Right forelimb (tissue), 1 donor: ENCODE data around the gene TMEM9.

Experiments
- DNase-seq: peaks from one replicate; pipeline ENCODE4 v3.0.0-alpha.2; 2018

The TMEM9 gene

DNA sequence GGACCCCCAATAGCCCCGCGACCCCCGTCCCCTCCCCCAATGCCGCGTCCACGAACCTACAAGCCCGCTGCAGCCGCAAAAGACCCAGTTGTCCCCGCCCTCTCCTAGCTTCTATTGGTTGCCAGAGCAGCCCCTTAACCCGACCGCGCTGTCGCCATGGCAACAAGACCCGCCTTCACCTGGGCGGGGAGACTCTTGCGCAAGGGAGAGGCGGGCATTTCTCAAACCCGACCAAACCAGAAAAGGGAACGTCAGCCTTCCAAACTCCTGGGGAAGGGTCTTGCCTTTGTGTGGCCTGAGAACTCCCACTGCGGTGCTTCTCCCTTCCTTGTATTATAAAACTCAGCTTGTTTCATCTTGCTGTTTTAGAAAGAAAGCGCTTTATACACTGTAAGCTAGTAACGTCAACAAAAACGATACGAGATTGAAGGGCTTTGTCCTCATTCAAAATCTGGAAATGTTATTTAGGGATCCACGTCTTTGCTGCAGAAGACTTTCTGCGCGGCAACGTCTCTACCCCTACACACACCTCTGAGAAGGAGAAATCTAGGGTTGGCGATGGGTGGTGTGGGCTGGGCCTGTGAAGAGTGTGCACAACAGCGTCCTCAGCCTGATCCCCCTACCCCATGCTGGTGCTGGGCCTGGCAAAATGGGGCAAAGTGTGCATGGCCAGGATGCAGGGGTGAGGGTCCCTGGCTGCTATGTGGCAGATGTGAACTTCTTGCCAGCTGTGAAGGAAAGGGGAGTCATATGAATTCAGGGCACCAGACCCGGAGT lies at the start of gene TMEM9:
TSS of gene TMEM9 (minus strand) at position 86 of the 777 bp plus-strand sequence. CDS start 551 bp downstream, outside the sequence.
- peak; percentile 99 for DNase-seq

DNA sequence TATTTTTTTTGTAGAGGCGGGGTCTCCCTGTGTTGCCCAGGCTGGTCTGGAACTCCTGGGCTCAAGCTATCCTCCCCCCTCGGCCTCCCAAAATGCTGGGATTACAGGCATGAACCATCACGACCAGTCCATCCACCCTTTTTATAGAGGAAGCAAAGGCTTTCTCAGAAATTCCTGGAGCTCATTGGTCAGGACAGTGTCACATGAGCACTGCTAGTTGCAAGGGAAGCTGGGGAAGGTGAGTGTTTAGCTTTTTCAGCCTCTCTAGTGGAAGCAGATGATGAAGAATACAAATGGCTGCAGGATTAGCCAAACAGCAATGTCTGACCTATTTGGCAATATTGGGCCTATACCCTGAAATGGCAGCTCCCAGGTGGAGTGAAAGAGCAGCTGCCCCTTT lies 44.3 kb upstream of the TMEM9 start:
- no peak for DNase-seq

DNA sequence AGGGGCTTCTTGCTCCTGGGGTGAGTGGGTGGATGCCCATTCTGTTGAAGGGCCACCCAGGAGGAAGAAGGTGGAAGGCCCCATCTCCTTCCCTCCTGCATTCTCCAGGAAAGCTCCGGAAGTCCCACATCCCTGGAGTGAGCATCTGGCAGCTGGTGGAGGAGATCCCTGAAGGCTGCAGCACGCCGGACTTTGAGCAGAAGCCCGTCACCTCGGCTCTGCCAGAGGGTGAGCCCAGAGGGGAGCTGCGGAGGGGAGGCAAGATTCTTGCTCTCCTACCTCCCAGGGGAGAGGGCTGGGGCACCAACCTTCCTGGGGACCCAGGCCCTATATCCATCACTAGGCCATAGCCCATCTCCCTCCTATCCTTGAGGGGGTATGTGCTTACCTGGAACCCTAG lies 39.8 kb upstream of the TMEM9 start:
- DNase-seq = no peak

DNA sequence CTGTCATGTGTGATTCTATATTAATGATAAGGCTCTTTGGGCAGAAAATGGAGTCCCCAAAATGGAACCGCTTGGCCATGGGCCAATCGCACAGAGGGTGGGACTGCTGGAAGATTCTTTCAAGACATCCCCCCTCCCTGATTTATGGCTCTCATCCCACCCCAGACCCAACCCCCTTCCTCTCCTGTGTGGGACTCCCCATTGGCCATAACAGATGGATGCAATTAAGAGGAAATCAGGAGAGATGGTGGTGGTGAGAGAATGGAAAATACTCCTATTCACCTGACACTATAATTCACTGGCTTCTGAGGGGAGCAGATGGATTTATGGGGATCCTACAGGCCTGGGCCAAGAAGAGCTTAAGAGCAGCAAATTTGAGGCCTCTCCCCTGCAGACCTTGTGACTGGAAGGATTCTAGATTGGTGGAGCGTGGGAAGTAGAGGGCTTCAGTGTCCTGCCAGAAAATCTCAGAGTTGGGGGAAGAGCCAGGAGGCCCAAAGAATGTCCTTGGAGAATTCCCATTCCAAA lies 38.1 kb upstream of the TMEM9 start:
- no peak for DNase-seq

DNA sequence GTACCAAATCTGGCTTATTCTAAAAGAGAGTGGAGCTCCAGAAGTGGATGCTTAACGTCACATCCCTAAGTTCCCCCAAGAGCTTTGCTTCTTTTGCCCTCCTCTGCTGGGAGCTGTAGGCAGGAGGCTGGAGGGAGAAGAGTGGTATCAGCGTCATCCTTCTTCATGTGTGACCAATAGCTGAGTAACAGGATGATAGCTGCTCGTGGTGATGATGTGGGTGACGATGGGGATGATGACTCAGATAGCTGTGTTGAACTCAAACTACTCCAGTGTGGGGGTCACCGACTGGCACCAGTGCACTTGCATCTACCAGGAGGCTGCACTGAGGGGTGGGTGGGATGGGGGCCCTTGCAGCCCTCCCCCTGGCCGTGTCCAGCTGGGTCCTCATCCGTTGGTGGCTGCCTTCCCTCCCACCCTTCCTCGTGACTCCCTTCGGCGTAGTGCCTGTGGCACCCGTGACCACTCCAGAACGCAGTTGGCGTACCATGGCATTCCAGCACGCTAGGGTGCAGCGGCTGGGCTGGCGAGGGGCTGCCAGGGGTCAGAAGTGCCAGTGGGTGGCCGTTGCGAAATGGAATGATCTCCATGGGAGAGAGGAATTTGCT lies 37.5 kb upstream of the TMEM9 start:
- DNase-seq = no peak

DNA sequence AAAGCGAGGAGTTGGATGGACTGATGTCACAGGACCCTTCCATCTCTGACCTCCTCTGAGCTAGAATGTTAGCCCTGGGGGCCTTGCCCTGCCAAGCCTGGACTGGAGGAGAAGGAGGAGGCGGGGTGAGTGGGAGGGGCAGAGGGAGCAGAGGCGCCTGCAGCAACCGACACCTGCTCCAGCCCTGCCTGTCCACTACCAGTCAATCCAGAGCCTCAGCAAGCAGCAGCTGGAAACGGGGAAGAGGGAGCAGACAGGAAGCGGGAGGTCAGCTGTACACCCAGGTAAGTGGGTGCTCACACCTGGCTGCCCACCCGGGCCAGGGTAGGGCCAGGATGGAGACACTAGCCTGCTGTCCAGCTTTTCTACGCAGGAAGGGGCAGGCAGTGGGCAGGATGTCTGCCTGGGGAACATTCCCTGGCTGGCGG lies 36.4 kb upstream of the TMEM9 start, which contains the start of gene IGFN1:
TSS of gene IGFN1 (plus strand) at position 201 of the 428 bp plus-strand sequence. CDS start 2,470 bp downstream, outside the sequence.
- no peak for DNase-seq

DNA sequence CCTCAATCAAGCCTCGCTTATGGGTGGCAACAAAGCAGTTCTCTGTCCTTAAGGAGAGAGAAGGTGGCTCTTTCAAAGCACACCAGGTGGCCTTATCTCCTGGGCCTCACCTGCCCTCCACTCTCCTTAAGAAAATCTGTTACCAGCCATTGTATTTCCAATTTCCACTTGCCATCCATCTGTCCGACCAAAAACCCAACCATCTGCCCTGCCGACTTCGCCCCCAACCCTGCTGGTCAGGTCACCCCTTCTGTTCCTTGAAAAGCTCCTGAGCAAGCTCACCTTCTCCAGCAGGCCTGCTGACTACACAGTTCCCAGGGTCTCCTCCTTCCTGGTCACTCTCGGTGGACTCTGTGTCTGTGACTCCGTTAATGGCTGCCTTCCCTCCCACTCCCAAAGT lies 35.7 kb upstream of the TMEM9 start:
- DNase-seq = no peak

DNA sequence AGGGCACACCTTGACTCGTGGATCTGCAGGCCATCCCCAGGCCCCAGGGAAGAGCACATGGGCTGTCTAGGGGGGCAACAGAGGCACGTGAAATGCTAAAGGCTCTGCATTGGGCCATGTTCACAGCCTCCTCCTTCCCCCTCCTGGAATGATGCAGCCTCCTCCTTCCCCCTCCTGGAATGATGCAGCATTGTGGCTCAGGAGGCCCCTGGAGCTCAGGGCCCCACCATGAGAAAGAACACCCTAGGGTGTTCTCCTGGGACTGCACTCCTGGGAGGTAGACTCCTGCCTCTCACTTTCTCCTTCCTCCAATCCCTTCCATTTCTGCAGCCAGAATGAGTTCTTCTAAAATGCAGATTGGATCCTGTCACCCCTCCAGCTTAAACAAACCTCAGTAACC lies 34.8 kb upstream of the TMEM9 start:
- no peak for DNase-seq

DNA sequence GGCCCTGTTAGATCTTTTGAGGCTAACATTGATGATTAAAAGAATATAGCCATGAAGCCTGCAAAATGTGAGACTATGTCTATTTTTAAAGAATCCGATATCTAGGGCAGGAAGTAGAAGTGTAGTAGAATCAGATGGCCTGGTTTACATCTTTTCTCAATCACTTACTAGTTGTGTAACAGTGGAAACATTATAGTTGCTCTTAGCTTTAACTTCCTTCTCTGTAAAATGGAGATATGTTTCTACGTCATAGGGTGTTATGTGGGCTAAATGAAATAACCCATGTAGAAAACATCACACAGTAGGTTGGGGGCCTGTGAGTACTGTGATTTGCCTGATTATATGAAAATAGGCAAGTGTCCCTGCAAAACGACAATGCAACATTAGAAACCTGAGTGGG lies 31.9 kb upstream of the TMEM9 start:
- no peak for DNase-seq

DNA sequence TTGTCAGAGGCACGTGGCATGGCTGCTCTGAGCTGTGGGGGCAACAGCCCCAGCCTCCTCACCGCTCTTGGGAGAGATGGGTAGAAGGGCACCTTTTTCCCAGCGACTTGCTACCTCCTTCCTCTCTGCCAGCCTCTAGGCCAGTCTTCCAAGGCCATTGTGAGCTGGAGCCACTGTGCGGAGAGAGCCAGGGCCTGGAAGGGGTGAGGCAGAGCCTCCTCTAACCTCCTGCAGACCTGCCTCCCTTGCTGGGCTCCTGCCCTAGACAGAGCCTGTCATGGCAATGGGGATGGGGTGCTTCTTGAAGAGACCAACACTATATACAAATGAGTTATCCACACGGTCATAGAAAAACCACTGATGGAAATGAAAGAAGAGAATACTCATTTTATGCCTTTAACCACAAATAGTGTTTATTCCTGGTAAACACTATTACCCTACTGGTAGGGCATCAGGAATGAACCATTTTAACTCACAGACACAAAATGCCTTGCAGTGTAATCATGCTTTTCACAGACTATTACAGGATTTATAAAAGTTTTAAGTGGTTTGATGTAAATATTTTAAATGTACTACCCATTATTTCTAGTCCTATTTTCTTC lies 31.4 kb upstream of the TMEM9 start:
- DNase-seq = peak; percentile 32

DNA sequence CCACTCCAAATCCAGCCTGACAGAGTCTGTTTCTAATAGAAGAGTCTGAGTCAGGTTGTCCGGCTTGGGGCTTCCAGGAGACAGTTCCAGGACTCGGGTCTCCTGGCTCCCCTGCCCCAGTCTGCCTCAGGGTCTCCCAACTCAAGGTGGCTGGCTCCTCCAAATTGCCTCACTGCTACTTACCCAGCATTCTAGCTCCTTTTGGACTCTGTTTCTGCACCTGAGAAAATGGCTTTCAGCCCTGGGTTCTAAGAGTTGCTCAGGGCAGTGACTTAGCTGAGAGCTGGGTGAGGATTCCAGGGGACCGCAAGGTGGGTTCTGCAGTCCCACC lies 30.8 kb upstream of the TMEM9 start:
- no peak for DNase-seq

DNA sequence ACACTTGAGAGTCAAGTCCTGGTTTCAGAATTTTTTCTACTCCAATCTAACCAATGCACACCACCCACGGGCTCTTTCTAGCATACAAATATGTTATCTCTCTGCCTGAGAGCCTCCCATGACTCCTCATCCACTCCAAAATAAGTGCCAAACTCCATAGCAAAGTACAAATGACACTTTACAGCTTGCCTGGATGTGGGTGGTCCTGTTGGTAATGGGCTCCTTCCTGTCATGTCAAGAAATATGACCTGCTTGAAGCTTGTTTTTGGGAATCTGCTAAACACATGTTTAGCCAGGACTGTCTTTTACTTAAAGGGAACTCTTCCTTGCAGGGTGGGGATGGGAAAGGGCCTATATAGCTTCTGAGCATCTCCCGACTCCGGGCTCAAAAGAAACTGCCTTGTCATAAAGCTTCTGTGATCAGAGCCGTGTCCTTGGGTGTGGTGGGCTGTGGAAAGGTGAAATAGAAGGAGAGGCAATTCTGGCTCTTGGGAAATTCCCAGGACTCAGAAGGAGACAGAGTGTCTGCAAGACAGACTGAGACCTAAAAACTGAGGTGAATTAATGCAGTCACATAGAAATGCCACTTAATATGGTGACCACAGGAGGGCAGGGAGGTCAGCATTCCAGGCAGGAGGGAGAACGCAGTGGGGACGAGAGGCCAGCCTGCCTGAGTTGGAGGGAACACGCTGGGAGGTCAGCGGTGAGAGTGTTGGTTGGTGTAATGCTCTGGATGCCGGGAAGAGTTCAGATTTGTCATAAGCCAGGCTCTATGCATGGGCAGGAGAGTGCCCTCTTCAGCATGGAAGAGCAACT lies 30.2 kb upstream of the TMEM9 start:
- peak; percentile 51 for DNase-seq

DNA sequence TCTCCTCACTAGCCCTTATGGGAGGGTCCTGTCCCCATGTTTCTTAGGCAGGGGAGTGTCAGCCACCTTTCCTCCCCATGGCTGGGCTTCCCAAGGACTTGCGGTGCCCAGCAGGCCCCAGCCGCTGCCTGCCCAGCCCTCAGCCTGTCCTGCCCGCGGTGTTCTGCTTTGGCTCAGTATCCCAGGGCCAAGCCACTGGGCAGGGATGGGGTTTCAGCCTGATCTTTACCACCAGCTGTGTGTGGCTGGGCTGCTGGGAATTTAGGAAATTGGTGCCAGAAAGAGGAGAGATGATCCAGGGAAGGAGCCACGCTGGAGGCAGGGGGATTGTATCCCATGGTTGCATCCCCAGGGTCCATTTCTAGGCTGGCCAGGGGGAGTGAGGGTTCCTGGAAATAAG lies 29.5 kb upstream of the TMEM9 start:
- peak; percentile 40 for DNase-seq

DNA sequence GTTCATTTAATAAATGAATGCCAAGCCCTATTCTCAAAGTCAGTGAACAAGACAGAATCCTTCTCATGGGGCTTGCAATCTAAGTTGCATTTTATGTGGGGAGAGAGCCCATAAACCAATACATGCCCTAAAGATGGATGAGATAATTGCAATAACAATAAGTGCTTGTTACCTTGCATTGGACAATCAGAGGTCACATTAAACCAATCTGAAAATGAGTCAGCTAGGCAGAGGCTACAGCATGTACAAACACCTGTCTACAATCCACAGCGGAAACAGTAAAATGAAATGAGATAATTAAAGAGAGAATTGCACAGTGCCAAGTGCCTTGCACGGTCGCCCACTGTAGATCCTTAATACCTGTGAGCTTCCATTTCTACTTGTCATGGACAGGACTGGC lies 28.9 kb upstream of the TMEM9 start:
- DNase-seq = no peak

DNA sequence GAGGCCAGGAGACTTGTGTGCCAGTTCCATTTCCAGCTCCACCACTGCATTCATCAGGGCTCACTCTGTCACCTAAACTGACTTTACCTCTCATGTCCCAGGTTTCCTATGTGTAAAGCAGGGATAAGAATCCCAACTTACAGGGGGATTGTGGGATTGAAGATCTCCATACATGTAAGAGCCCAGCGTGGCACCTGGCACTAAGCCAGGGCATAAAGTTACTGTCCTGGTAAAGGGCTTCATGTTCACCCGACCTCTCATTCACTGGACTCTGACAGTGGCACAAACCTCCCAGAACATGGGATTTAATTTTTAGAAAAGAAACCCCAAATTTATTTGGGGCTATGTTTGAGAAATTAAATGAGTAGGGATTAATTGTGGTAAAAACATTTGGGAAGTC lies 27.5 kb upstream of the TMEM9 start:
- peak; percentile 33 for DNase-seq

DNA sequence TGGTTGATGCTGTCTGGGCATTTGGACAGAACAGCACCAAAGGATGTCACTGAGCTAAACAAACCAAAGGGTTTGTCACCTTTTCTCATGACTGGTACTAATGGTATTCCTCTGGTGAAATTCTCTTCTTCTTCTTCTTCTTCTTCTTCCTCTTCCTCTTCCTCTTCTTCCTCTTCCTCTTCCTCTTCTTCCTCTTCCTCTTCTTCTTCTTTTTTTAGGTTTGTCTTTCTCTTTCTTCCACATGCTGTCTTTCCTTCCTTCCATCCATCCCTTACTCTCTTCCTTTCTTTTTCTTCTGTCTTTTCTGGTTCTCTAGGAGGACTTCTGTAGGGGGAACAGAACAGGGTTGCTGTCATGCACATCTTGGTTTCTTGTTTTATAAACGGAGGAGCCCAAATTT lies 27.0 kb upstream of the TMEM9 start:
- no peak for DNase-seq

DNA sequence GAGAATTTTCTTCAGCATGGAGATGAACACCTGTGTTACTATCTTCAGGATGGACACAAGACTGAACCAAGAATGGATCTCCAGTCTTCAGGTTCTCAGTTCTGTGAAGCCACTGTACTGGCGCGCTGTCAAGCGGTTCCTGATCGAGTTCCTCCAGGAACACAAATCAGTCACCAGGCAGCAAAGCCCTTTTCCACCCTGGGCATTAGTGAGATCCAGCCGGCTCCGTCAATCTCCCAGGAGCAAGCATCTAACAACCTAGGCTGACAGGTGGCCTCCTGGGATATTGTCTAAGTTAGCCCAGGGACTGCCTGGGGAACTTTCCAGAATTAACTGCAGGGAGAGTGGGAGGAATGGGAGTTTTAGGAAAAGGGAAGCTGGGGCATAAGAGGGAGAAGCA lies 26.6 kb upstream of the TMEM9 start:
- DNase-seq = peak; percentile 29

DNA sequence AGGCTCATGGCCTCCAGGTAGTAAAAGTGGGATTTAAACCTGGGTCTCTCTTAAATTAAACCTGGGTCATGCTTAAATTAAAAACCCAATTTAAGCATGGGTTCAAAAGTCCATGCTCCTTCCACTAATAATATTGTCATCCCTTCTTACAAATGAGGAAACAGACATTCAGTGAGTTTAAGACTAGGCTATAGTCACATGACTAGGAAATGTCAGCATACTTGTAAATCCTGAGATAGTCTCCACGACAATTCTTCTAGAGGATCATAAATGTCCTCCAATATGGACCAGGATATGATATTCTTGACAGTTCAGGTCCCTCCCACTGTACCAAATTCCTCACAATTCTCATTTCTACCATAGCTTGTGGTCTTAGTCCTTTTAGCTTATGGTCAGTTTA lies 25.9 kb upstream of the TMEM9 start:
- DNase-seq = no peak

DNA sequence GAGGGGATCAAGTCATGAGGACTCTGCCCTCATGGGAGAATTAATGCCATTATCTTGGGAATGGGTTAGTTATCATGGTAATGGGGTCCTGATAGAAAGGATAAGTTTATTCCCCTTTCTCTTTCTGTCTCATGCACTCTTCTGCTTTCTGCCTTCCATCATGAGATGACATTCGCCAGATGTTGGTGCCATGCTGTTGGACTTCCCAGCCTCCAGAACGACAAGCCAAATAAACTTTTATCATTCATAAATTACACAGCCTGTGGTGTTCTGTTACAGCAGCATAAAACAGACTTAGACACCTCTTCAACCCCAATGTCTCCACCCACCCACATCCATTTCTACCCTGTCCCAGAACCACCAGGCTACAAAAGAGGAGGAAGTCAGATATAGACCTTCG lies 24.4 kb upstream of the TMEM9 start:
- no peak for DNase-seq

DNA sequence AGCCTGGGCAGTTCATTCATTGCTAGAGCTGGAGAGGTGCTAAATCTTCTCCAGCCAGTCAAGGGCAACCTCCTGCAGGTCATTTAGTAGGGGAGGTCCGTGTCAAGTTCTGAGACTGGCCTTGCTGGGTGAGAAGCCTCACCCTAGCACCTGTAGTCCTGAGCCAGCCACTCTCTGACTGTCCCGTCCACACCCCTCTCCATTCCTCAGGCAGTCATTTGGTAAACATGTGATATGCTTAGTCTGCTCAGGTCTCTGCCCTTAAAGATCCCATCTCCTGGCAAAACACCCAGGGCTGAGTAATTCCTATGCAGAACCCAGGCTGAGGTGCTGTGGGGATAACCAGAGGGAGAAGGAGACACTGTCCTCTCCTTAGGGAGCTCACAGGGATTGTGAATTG lies 22.7 kb upstream of the TMEM9 start:
- DNase-seq = peak; percentile 5

DNA sequence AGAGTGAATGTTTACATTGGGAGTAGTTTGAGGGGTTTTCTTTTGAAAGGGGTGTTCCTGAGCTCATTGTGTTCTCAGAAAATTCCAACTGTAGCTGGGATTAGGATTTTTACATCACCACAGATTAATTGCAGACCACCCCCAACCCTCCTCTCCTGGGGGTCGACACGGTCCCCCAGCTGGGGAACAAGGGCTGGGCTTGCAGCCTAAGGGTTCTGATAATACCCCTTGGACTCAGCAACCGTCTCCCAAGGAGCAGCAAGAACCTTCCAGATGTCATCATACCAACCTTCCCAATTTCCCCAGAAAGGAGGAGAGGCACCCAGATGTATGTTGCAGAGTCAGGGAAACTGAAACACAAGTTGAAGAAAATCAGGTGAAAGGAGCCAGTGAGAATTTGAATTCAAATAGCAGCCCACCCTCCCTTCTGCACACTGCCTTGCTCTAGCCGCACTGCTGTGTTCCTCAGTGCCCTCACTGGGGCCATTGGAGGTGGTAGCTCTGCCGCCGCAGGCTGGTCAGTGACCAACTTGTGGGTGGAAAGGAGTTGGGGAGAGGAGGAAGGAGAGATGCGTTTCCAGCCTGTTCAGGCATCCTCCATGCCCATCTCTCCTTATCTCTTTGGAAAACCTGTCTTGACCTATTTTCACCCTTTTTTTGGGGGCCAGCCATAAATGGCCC lies 21.7 kb upstream of the TMEM9 start:
- DNase-seq = peak; percentile 24

DNA sequence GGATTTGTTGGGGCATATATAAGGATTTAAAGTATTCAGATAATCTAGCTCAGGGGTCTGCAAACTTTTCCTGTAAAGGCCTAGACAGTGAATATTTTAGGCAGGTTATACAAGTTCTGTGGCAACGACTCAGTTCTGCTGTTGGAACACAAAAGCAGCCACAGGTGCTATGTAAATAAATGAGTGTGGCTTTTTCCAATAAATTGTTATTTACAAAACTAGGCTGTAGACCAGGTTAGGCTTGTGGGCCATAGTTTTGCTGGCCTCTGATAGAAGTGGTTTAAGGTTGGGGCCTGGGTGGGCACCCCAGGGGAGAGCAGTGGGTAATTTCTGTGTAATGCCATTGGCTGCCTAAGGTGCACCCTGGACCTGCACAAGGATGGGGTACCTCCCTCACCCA lies 19.5 kb upstream of the TMEM9 start:
- peak; percentile 9 for DNase-seq
